Renal cortical epithelial cell (primary cell): ENCODE data around the gene CLDN15. TPM values are rescaled to one million over a fixed set of nuclear protein-coding genes. Genes with fewer than 3 reads are reported as not detected.

Source experiments
- DNase-seq: peaks from one replicate; pipeline ENCODE4 v3.0.0-alpha.2; 2011; ENCODE audit warnings: low read depth
- total RNA-seq: library from RNA; depleted of rRNA; stranded (reverse); fragments of >200 nt; gene quantifications from 2 replicates; pipeline ENCODE4 v1.2.3, GENCODE V29; 2014

CLDN15 gene
- total RNA-seq, 1 donor from 2014 or later: 1.9 TPM

DNA sequence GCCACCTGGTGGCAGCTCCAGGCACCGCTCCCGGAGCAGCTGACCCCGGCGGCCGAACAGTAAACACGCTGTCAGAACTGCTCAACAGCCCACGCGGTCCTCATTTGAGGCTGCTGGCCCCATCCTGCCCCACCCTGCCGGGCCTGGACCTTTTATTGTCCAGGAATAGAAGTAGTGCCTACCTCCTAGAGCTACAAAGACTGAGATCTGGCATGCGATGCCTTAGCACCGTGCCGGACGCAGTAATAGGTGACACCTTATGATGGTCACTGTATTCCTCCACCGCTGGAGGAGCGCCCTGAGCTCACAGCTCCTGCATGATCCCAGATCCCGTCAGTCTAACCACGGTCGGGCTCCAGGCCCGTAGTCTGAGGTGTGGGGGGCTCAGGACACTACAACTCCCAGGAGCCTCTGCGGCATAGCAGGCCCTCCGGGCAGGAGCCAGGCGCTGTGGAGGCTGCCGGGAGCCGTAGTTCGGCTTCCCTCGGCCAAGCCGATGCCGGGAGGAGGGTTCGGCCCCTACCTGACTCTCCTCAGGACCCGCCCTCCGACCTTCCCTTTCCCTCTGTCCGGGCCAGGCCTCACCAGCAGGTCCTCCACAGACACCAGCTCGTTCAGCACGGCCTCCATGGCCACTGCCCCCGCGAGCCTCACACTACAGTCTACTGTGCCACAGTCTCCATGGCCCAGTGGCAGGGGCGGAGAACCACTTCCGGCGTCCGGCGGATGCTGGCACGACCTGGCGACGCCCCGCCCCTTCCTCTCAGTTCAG, 7.0 kb upstream of the CLDN15 start, which contains the start of gene FIS1:
FIS1 (minus strand) TSS at position 707 of the 772 bp plus-strand sequence; CDS start at position 630, 77 bp downstream.
- peak; percentile 74 for DNase-seq

DNA sequence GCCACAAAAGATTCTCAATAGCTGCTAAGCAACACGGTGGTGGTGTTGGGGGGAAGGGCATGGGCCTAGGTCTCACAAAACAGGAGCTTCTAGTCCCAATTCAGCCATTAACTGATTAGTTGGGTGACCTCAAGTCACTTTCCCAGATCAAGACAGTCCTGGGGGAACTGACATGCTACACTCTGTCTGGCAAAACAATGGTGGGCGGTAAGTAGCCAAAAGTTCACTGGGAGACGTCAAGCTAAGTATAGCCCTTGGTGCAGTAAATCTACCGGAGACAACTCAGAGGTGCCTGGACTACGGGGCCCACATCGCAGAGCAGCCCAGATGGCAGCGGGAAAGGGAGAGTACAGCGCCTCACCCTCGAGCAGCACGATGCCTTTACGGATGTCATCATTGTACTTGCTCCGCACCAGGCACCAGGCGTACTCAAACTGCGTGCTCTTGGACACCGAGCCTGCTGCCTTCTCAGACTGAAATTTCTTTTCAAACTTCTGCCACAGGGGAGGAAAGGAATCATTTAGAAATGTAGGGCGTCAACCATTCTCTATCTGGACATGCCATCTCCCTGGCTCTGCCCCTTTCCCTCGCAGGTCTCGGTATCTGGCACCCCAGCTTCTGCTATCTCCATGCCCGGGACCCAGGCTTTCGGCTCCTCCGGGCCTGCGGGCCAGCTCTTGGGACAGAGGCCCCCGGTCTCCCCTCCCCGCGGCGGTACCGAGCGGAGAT, 6.2 kb upstream of the CLDN15 start:
- DNase-seq: peak; percentile 8

DNA sequence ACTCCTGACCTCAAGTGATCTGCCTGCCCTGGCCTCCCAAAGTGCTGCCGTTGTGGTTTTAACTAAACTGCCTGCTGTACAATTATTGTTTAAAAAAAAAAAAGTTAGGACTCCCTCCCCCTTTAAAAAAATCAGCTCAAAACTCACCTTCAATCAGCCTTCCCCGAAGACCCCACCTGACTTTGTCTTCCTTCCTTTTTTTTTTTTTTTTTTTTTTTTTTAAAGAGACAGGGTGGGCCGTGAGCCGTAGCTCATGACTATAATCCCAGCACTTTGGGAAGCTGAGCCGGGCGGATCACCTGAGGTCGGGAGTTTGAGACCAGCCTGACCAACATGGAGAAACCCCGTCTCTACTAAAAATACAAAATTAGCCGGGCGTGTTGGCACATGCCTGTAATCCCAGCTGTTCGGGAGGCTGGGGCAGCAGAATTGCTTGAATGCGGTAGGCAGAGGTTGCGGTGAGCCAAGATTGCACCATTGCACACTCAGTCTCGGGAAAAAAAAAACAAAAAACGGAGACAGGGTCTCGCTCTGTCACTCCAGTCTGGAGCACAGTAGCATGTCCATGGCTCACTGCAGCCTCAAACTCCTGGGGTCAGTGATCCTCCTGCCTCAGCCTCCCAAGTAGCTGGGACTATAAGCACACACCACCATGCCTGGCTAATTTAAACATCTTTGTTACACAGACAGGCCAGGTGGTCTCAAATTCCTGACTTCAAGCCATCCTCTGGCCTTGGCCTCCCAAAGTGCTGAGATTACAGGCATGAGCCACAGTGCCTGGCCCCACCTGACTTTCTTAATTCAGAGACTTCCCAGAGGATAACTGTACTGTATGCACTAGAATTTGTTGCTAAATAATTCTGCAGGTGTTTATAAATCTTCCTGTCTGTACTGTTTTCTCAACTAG, 4.1 kb upstream of the CLDN15 start:
- DNase-seq: no peak

DNA sequence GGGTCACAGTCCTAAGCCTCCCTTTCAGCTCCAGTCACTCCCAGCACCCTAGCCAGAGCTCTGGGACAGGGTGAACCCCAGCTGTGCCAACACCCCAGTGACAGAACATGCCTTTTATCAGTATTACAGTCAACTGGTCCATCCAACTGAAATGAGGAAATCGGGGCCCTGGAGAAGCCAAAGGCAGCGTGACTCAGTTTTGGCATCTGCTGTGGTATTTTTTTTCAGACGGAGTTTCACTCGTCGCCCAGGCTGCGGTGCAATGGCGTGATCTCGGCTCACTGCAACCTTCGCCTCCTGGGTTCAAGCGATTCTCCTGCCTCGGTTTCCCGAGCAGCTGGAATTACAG, 3.4 kb upstream of the CLDN15 start:
- no peak for DNase-seq

DNA sequence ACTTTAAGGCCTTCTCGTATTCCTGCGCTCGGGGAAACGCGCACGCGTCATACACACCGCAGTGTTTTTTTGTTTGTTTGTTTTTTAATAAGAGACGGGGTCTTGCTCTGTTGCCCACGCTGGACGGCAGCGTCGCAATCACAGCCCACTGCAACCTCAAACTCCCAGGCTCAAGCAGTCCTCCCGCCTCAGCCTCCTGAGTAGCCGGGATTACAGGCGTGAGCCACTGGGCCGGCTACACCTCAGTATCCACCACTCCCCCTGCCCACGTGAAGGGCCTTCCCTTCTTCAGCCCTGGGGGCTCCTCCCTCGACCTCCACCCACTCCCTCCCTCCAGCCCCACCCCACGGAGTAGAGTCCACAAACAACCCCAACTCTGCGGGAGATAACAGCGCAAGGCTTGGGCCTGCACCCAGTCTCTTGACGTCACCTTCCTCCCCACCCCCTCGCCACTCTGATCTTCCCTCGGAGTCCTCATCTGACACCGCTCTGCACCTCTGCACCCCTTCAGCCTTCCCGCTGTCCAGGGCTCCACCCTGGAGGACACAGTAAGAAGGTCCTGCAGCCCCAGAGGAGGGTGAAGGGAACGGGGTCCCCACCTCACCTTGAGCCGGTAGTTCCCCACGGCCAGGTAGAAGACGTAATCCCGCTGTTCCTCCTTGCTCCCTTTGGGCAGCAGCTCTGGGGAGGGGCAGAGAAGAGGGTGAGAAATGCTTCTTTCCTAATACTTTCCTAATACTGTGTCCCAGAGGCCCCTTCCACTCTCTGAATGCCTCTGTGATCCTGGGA, 2.8 kb upstream of the CLDN15 start:
- no peak for DNase-seq

DNA sequence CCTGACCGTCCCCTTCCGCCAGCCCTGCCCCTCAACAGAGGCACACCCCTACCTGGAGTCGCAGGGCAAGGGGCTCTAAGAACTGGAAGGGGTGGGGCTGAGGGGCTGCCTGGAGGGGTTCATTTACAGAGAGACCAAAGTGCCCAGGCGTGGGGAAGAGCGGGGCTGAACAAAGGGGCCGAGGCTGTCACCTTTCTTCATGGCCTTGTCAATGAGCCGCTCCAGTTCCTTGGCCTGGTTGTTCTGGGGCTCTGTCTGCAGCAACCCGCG, 2.3 kb upstream of the CLDN15 start:
- no peak for DNase-seq

DNA sequence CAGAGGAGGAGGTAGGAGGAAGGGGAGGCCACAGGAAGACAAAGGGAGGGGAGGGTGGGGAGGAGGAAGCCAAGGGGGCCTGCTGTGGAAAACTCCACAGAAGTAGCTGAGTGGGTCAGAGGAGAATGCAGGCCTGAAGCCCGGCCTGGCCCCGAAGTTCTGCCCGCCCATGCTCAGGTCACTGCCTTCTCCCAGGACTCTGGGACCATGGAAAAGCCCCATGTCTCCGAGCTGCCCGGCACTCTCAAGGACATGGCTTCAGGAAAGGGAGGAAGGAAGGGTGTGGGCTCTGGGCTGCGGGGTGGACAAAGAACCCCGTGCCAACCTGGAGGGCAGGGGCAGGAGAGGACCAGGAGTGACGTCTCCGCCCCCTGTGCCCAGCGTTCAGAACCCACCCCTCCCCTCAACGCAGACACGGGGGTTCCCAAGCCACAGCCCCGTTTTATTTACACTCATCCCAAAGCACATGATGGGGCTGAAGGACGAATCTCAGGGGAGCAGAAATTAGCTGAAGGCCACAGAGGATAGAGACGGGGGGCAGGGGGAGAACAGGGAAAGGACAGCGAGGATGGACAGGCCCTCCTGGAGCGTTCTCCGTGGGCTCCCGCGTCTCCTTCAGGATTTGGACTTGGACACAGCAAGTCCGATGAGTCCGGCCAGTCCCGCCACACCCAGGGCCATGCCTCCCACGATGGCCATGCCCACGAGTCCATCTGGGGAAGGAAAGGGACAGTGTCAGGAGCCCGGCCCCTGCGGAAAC, 1.8 kb upstream of the CLDN15 start:
- DNase-seq: no peak

DNA sequence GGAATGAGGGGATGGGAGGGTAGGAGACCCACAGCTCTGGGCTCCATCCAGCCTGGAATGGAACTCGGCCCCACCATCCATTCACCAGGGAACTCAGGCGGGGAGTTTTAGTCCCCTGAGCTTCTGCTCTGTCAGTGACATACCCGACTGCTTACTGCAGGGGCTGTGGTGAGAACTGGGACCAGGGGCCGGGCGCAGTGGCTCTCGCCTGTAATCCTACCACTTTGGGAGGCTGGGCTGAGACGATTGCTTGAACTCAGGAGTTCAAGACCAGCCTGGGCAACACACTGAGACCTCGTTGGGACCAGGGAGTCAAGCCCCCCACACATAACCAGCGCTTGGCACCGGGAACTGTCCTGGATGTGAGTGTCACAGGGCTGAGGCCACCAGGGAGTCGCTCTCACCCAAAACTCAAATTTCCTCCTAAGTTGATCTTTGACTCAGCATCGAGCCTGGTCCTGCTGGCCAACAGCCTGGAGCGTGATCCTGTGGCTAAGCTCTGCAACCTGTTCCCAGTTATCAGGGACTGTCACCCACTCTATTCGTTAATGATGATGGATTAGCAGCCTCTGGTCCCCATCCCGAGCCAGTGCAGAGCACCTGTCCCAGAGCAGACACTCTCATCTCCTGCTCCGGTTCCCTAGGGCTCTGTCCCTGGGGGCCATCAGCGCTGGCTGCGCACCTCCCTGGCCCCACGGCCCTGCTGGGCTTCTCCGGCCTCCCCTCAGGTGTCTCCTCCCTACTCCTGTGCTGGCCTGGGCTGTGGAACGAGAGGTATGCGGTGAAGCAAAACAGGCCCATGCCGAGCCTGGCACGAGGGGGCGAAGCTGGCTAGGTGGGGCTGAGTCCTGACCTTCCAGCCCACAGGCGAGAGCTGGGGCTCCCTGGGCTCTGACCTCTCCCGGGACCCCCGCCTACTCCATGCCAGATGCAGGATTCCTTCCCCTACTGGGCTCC, 902 bp upstream of the CLDN15 start:
- DNase-seq: no peak

DNA sequence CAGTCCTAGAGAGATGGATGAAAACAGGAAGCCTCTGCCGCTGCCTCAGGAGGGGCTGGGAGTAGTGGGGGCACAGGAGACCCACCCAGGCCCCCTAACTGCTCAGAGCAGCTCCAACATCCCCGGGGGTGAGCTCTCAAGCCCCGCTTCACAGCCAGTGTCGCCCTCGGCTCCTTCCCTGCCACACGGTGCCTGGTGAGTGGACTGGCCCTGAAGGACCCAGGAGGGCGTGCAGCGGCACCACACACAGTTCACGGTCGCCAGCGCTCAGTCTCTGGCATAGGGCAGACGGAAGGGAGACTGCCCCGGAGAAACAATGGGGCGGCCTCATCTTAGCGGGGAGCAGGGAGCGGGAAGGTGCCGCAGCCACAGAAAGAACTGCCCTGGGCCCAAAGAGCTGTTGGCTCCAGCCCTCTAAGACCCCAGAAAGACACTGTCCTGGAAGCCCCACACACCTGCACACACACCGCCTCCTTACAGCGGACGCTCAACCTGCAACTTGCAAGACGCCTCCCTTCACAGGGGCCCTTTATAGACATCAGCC, 1.2 kb downstream of the CLDN15 start:
- no peak for DNase-seq

DNA sequence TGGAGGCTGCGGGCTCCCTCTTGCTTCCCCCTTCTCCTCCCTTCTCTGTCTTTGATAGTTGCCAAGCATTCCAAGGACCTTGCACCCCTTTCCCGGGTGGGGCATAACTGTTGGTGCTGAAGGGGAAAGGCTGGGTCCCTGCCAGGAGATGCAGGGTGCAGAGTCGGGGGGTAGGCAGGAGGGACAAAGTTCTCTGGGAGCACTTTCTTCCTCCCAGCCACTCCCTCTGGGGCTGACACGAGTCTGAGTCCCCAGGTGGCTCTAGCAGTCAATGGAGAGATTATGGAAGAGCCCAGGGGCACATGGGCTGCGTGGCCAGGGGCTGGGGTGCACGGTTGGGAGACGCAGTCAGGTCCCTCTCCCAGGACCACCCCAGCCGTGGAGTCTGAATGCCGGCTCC, 2.1 kb downstream of the CLDN15 start:
- no peak for DNase-seq

DNA sequence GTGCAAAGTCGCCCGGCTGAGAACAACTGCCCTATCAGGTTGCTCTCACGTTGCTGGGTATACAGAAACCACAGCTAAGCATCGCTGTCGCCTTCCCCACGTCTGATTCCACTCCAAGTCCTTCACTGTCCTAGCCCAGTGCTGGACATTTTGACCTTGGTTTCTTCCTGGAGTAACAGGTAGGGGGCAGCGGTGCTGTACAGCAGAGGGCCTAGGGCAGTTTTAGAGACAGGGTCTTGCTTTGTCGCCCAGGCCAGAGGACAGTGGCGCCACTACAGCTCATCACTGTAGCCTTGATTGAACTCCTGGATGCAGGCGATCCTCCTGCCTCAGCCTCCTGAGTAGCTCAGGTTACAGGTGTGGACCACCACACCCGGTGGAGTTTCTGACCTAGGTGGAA, 2.6 kb downstream of the CLDN15 start:
- DNase-seq: no peak

DNA sequence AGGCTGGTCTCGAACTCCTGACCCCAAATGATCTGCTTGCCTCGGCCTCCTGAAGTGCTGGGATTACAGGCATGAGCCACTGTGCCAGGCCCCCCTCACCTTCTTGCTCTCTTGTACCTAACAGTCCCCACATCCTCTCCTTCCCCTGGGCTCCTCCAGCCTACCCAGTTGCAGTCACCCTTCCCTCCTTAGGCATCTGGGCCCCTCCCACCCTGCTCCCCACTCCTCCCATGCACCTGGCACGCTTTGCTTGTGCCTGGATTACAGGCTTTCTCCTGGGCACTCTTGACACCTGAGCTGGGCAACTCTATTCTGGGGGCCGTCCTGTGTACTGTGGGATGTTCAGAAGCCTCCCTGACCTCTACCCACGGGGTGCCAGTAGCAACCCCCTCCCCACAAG, 3.0 kb downstream of the CLDN15 start:
- no peak for DNase-seq

DNA sequence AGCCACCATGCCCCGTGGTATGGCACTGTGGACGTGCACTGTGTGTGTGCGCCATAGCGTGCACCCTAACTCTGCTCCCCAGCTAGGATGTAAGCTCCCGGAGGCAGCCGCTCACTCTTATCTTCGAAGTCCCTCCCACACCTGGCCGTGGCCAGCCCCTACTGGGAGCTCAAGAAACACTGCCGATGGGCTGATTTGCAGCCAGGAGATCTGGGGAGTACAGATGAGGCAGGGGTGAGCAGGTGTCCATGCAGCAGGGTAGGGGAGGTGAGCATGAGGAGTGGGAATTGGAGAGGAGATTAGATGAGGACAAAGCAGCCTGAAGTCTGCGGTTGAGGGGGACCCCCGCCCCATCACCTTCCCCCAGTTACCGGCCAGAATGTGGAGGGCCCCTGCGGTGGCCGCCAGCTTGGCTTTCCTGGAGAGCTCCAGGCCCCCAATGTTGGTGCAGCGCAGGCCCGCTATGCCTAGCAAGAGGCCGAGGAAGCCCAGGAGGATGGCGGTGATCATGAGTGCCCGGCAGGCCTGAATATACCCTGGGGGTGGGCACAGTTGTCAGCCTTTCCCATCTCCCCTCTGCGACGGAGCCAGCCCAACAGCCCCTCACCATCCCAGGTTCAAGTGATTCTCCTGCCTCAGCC, 3.6 kb downstream of the CLDN15 start:
- no peak for DNase-seq

DNA sequence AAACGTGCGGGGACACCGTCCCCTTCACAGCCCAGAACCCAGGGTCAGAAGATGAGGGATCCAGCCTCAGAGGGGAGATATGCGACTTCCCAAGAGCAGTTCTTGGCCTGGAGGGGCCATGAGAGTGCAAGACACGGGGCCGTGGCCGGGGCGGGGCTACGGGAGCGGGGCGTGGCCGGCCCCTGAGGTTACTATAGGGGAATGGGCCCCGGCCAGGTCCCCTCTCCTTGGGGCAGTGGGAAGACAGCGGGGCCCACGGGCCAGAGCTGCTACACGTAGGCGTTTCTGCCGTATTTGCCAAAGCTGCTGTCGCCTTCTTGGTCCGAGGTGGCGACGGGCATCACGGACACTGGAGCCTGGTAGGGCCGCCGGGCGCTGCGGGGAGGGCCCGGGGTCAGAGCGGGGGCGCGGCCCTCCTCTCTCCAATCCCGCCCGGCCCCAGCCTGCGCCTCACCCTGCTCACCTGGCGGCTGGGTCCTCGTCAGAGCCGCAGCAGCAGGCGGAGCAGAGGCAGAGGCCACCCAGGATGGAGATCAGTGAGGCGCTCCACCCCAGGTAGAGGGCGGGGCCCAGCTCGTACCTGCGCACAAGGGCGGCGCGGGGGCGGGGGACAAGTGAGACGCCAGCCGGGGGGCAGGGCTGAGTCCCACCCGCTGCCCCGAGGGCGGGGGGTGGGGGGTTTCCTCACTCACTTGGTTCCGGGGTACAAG, 5.3 kb downstream of the CLDN15 start:
- DNase-seq: no peak

DNA sequence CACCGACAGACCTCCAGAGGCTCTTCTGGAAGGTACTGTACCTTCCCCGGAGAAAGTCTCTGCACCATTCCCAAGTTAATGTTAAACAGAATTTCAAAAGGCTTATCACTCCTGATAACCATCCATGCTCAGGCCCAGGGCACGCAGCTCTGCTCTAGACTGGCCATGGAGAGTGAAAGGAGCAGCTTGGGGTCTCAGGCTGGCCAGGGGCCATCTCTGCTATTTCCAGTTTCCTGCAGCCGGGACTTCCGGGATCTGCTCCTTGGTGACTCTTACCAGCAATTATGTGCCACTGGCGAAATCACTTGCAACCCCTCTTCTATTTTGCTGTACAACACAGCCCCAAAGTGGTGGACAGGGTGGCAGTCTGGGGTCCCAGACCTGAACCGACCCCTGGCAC, 6.0 kb downstream of the CLDN15 start:
- DNase-seq: no peak

DNA sequence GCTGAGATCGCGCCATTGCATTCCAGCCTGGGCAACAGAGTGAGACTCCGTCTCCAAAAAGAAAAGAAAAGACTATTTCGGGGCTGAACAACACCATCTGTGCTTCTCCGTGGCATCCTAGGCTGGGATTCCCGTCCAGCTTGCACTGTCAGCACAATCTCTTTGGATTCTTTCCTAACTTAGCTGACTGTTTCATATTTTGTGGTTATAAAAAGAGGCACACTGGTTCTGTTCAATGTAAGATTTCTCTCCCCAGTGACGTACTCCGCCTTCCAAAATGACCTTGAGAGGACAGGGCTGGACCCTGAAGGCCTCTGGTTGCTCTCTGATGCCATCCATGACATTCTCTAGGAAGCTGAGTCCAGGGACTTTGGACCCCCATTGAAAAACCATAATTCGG, 10.9 kb downstream of the CLDN15 start:
- no peak for DNase-seq

DNA sequence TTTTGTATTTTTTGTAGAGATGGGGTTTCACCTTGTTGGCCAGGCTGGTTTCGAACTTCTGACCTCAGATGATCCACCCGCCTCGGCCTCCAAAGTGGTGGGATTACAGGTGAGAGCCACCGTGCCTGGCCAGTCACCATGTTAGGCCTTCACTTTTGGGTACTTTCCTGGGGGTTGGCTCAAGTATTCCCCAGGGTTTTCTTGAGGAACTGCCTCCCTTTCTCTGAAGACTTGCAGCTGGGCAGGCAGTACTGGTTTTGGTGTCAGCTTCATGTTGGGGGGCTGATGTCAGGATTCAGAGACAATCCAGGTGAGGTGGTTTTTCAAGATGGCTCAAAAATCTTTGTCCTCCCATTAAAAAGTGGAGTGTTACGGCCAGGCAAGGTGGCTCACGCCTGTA, 12.0 kb downstream of the CLDN15 start:
- no peak for DNase-seq

DNA sequence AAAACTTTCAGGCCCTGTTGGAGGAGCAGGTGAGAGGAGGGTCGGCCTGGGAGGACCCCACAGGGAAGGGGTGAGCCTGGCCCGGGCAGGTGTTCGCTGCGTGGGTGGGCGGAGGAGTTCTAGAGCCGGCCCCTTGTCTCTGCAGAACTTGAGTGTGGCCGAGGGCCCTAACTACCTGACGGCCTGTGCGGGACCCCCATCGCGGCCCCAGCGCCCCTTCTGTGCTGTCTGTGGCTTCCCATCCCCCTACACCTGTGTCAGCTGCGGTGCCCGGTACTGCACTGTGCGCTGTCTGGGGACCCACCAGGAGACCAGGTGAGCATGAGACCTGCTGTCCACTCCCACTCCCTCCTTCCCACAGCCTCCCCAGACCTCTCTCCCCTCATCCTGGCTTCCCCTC, 14.1 kb downstream of the CLDN15 start:
- DNase-seq: no peak
